K562 (cell line): ENCODE measurements around the gene MFAP3. TPM values are rescaled to one million over a fixed set of nuclear protein-coding genes. Genes with fewer than 3 reads are reported as not detected.

Experiments used
- ATAC-seq: fragments of 200-7000 bp; cut with Tn5 transposase; 3 replicates; pipeline ENCODE4 v1.9.1; 2020; ENCODE audit warnings: moderate library complexity
- BruUV-seq: library from RNA; stranded (reverse); fragments of 400-500 nt; replicated peaks from 2 replicates; lab custom pipeline; 2021; lab: Mats Ljungman, UMichigan
- CTCF ChIA-PET: fragments of 300-600 bp; formaldehyde crosslinking; extraction: SDS; loops from one replicate; lab custom pipeline; 2021; ENCODE audit warnings: low intra/inter-chr PET ratio; lab: Yijun Ruan, JAX
- POLR2A ChIA-PET: fragments of 300-600, 350-650 bp; sonication (Branson Sonifier 250); formaldehyde crosslinking; extraction: SDS; loops from one replicate; lab custom pipeline; 2021; ENCODE audit warnings: antibody characterized with exemption, inconsistent platforms; lab: Yijun Ruan, JAX
- DNase-seq, 4 experiments: peaks; one replicate each; pipeline versions ENCODE4 v3.0.0 to v3.0.0-alpha.2; 2011 to 2018; ENCODE audit warnings: low spot score in 3 of 4, mixed read lengths in 3 of 4; ENCODE audit errors: extremely low read depth in 1 of 4
- FAIRE-seq: peaks from 2 replicates; lab custom pipeline; 2011; peaks lifted over from hg19 to GRCh38; lab: Jason Lieb, UNC
- H2AFZ ChIP-seq: 2 replicates; pipeline ENCODE4 v1.6.0; 2011; ENCODE audit warnings: low read depth, low read length, control low read depth, inconsistent platforms
- H3K27ac ChIP-seq: fragments of 200-600 bp; 3 replicates; pipeline ENCODE4 v1.8.0; 2011; ENCODE audit warnings: low read depth, mild to moderate bottlenecking, control low read depth, inconsistent platforms, low read length, moderate library complexity, mixed read lengths; ENCODE audit errors: extremely low read depth
- H3K27me3 ChIP-seq, 2 experiments: fragments of 300-600 bp in 1 of 2; 2 replicates in 1 of 2; 3 replicates in 1 of 2; pipeline versions ENCODE4 v1.6.0 to v1.8.0; 2011; ENCODE audit warnings: inconsistent platforms in 2 of 2, low read length in 2 of 2, mild to moderate bottlenecking in 1 of 2, mixed read lengths in 1 of 2, moderate library complexity in 1 of 2; ENCODE audit not compliant: control insufficient read depth in 2 of 2, insufficient read depth in 2 of 2
- H3K36me3 ChIP-seq: fragments of 300-600 bp; 3 replicates; pipeline ENCODE4 v1.8.0; 2011; ENCODE audit warnings: mild to moderate bottlenecking, low read length, inconsistent platforms; ENCODE audit not compliant: control insufficient read depth, insufficient read depth
- H3K4me1 ChIP-seq, 2 experiments: fragments of 200-600 bp in 1 of 2; replicated peaks in 1 of 2; 2 replicates in 1 of 2; 3 replicates in 1 of 2; pipeline versions ENCODE4 v1.5.1 to v1.8.0; 2011; ENCODE audit warnings: inconsistent platforms in 2 of 2, low read length in 2 of 2, mild to moderate bottlenecking in 1 of 2, mixed read lengths in 1 of 2, moderate library complexity in 1 of 2; ENCODE audit not compliant: control insufficient read depth in 2 of 2, insufficient read depth in 2 of 2
- H3K4me2 ChIP-seq: 2 replicates; pipeline ENCODE4 v1.6.1; 2011; ENCODE audit warnings: low read length, control low read depth, inconsistent platforms, mixed read lengths; ENCODE audit not compliant: insufficient read depth
- H3K4me3 ChIP-seq: fragments of 200-600 bp; sonication (generic), shearing (Covaris generic); 2 replicates; pipeline ENCODE4 v1.5.1; 2016; ENCODE audit warnings: control low read depth, inconsistent platforms
- H3K79me2 ChIP-seq: fragments of 200-600 bp; 3 replicates; pipeline ENCODE4 v1.8.0; 2011; ENCODE audit warnings: low read length, inconsistent platforms; ENCODE audit not compliant: control insufficient read depth, insufficient read depth
- H3K9ac ChIP-seq, 2 experiments: 2 replicates each; pipeline versions ENCODE4 v1.6.0 to v1.6.1; 2011; ENCODE audit warnings: low read depth in 2 of 2, low read length in 2 of 2, control low read depth in 1 of 2, inconsistent platforms in 1 of 2, mild to moderate bottlenecking in 1 of 2, mixed read lengths in 1 of 2; ENCODE audit not compliant: insufficient read depth in 1 of 2
- H3K9me1 ChIP-seq: one replicate; pipeline ENCODE4 v1.6.0; 2011; ENCODE audit warnings: inconsistent platforms, mild to moderate bottlenecking, low read length, moderate library complexity; ENCODE audit not compliant: control insufficient read depth, insufficient read depth
- H3K9me3 ChIP-seq: replicated peaks from 2 replicates; pipeline ENCODE4 v1.5.1; 2011; ENCODE audit warnings: low read depth, low read length, inconsistent platforms; ENCODE audit not compliant: control insufficient read depth, insufficient read depth
- H4K20me1 ChIP-seq: replicated peaks from 2 replicates; pipeline ENCODE4 v1.6.1; 2011; ENCODE audit warnings: low read length, inconsistent platforms, mixed read lengths; ENCODE audit not compliant: control insufficient read depth, insufficient read depth
- FOXJ3 ChIP-seq: sonication (generic); formaldehyde crosslinking; IDR thresholded peaks from 2 replicates; pipeline ENCODE4 v1.4.0; 2020; ENCODE audit warnings: mild to moderate bottlenecking, missing genetic modification reagents
- FOXK2 ChIP-seq, 2 experiments: fragments of 450-650 bp; IDR thresholded peaks in 1 of 2; conservative IDR thresholded peaks in 1 of 2; 2 replicates each; pipeline ENCODE4 v1.6.1; 2016; ENCODE audit warnings: low read depth in 2 of 2, mild to moderate bottlenecking in 1 of 2
- MTF1 ChIP-seq: fragments of 250-450 bp; sonication (Bioruptor Pico); IDR thresholded peaks from 2 replicates; pipeline ENCODE4 v1.9.0; 2021; ENCODE audit warnings: moderate library complexity, mild to moderate bottlenecking, inconsistent platforms, borderline replicate concordance
- PHF20 ChIP-seq: fragments of 450-650 bp; IDR thresholded peaks from 2 replicates; pipeline ENCODE4 v1.6.1; 2018; ENCODE audit not compliant: partially characterized antibody
- POLR2AphosphoS2 ChIP-seq: IDR thresholded peaks from 2 replicates; pipeline ENCODE4 v1.6.1; 2012; ENCODE audit warnings: low read length, improper control_type of control experiment
- SIRT6 ChIP-seq: IDR thresholded peaks from one replicate; pipeline ENCODE4 v1.6.1; 2012; ENCODE audit warnings: low read depth, mild to moderate bottlenecking, control low read depth, inconsistent platforms, low read length, moderate library complexity
- SMARCE1 ChIP-seq: fragments of 450-650 bp; IDR thresholded peaks from 2 replicates; pipeline ENCODE4 v1.7.1; 2016; ENCODE audit warnings: mild to moderate bottlenecking
- ZBED1 ChIP-seq: IDR thresholded peaks from 2 replicates; pipeline ENCODE4 v1.6.1; 2014
- ZNF445 ChIP-seq: fragments of 250-450 bp; sonication (Bioruptor Pico); IDR thresholded peaks from 2 replicates; pipeline ENCODE4 v1.4.0; 2020; ENCODE audit warnings: low read depth, mild to moderate bottlenecking, moderate library complexity
- WGBS: fragments of 100-300 bp; shearing (Covaris generic); methylation state at CpG from one replicate; pipeline ENCODE4 v1.1.6; 2016; ENCODE audit warnings: low coverage, mixed read lengths; ENCODE audit not compliant: insufficient coverage; ENCODE audit errors: missing lambda C conversion rate; 5-methylcytosine and 5-hydroxymethylcytosine counted together
- in situ Hi-C: fragments of 300-500 bp; cut with MboI; formaldehyde crosslinking; loops from 4 replicates; pipeline ENCODE4 v1.15.0; 2018; ENCODE audit warnings: inconsistent platforms, mixed read lengths
- intact Hi-C: fragments of 100-400 bp; cut with micrococcal nuclease; formaldehyde crosslinking; loops from 2 replicates; pipeline ENCODE4 v1.14.2; 2022
- polyA plus RNA-seq, 8 experiments: library from polyadenylated mRNA; depleted of rRNA in 4 of 8; stranded (reverse) in 5 of 8; unstranded in 3 of 8; fragments of >200 nt; fragmentation: Nextera tagmentation in 2 of 8; fragmentation: Illumina TruSeq in 1 of 8; extraction: Ambion mirVana in 2 of 8; extraction: Trizol in 1 of 8; gene quantifications; 2 replicates each; pipeline versions ENCODE4 v1.2.1 to v1.2.3, GENCODE V29; 2011 to 2014; ENCODE audit warnings: inconsistent platforms in 1 of 8, missing spikeins in 1 of 8
- total RNA-seq, 7 experiments: library from RNA; depleted of rRNA in 6 of 7; stranded (reverse); fragments of >200 nt in 6 of 7; fragmentation: Illumina TruSeq in 2 of 7; extraction: Trizol in 2 of 7; gene quantifications; 2 replicates each; pipeline versions ENCODE4 v1.2.1 to v1.2.3, GENCODE V29; 2011 to 2021; ENCODE audit warnings: low replicate concordance in 1 of 7
- TF ChIP-seq, protein P1 (sequence below): sonication (generic); formaldehyde crosslinking; IDR thresholded peaks from 2 replicates; pipeline ENCODE4 v1.8.1; 2023; ENCODE audit warnings: mild to moderate bottlenecking, missing genetic modification reagents
- TF ChIP-seq, protein P2 (sequence below): fragments of 250-450 bp; sonication (Bioruptor Pico); IDR thresholded peaks from 2 replicates; pipeline ENCODE4 v1.6.1; 2021; ENCODE audit warnings: mild to moderate bottlenecking

MFAP3 gene
- total and polyA plus RNA-seq, 9 of the 15 experiments (the other 6 are each of a cell fraction or from before 2014, with no cell fraction given) = 9.5 to 39.1 (median 20.7) TPM

DNA sequence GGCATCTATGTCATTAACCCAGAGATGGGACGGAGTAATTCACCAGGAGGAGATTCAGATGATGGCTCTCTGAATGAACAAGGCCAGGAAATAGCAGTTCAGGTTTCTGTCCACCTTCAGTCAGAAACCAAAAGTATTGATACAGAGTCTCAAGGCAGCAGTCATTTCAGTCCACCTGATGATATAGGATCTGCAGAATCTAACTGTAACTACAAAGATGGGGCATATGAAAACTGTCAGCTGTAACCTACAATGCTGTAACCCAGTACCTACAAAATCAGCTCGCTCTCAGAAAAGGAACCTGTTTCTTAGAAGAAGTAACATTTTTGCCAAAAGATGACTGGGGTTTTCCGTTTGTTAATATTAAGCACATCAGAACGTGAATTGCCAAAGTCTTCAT lies 14.7 kb downstream of the MFAP3 start:
- H3K27ac ChIP-seq = no peak overlapping the region
- in situ Hi-C loops = no loop called here
- no peaks in the 10 kb centered on the region for H3K9me1 ChIP-seq
- no peaks in the 10 kb centered on the region for H3K79me2 ChIP-seq
- H3K36me3 ChIP-seq = peaks cover 51% of the 10 kb centered on the region
- ATAC-seq (no peak), FAIRE-seq (no peak), DNase-seq (no peak)
- no peak overlapping the region for H3K4me2 ChIP-seq
- 97% methylated on average over 4 of the region's 4 CpGs for WGBS
- H2AFZ ChIP-seq = no peak overlapping the region
- no peaks in the 10 kb centered on the region for H3K4me1 ChIP-seq
- H3K27me3 ChIP-seq = no peaks in the 10 kb centered on the region
- H3K9ac ChIP-seq = no peak overlapping the region
- ChIA-PET POLR2A (interaction anchor here (1.1 kb wide), 1 partner anchor 9 kb away, joined by 4 read pairs; no protein-coding TSS in a partner anchor), CTCF (no interaction called here)
- no TSS peak for BruUV-seq
- TF ChIP-seq ZNF445 (CRISPR knock-in tag) = no peak
- no peak for TF ChIP-seq FOXJ3
- no peak for TF ChIP-seq SIRT6
- TF ChIP-seq MTF1 (CRISPR knock-in tag) = no peak
- no peak for TF ChIP-seq SMARCE1
- no peak for TF ChIP-seq FOXK2 (conservative IDR thresholded peaks at IDR 0.05 in 1 of 2, IDR thresholded peaks at IDR 0.05 in 1 of 2; ENCODE audit: low read depth in 2 of 2)
- TF ChIP-seq POLR2AphosphoS2 = no peak
- TF ChIP-seq, protein P1, sequence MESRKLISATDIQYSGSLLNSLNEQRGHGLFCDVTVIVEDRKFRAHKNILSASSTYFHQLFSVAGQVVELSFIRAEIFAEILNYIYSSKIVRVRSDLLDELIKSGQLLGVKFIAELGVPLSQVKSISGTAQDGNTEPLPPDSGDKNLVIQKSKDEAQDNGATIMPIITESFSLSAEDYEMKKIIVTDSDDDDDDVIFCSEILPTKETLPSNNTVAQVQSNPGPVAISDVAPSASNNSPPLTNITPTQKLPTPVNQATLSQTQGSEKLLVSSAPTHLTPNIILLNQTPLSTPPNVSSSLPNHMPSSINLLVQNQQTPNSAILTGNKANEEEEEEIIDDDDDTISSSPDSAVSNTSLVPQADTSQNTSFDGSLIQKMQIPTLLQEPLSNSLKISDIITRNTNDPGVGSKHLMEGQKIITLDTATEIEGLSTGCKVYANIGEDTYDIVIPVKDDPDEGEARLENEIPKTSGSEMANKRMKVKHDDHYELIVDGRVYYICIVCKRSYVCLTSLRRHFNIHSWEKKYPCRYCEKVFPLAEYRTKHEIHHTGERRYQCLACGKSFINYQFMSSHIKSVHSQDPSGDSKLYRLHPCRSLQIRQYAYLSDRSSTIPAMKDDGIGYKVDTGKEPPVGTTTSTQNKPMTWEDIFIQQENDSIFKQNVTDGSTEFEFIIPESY (CRISPR knock-in tag) = no peak
- TF ChIP-seq PHF20 = no peak
- TF ChIP-seq ZBED1 = no peak
- TF ChIP-seq, protein P2, sequence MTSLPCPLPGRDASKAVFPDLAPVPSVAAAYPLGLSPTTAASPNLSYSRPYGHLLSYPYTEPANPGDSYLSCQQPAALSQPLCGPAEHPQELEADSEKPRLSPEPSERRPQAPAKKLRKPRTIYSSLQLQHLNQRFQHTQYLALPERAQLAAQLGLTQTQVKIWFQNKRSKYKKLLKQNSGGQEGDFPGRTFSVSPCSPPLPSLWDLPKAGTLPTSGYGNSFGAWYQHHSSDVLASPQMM = no peak
- no peaks in the 10 kb centered on the region; the same call in 1 of the 2 replicates for H4K20me1 ChIP-seq
- intact Hi-C loops = loop anchor here (5.0 kb wide), 1 partner anchor 61 kb away; no protein-coding TSS in a partner anchor
- no peaks in the 10 kb centered on the region for H3K9me3 ChIP-seq
- no peak overlapping the region for H3K4me3 ChIP-seq
